Measurements from ENCODE around the gene METTL26.

DNA sequence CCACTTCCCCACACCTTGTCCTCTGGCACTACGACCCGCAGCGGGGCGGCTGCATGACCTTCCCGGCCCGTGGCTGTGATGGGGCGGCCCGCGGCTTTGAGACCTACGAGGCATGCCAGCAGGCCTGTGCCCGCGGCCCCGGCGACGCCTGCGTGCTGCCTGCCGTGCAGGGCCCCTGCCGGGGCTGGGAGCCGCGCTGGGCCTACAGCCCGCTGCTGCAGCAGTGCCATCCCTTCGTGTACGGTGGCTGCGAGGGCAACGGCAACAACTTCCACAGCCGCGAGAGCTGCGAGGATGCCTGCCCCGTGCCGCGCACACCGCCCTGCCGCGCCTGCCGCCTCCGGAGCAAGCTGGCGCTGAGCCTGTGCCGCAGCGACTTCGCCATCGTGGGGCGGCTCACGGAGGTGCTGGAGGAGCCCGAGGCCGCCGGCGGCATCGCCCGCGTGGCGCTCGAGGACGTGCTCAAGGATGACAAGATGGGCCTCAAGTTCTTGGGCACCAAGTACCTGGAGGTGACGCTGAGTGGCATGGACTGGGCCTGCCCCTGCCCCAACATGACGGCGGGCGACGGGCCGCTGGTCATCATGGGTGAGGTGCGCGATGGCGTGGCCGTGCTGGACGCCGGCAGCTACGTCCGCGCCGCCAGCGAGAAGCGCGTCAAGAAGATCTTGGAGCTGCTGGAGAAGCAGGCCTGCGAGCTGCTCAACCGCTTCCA is 2.6 kb downstream of the METTL26 start:
- TF ChIP-seq GATA2 (IDR thresholded peaks at IDR 0.05; ENCODE audit: low read depth, low read length) (no peak), GATA3 (IDR thresholded peaks at IDR 0.05; ENCODE audit: low read depth, low read length) (no peak)
